ENCODE results near the gene MYO1A. TPM values are rescaled to one million over a fixed set of nuclear protein-coding genes. Genes with fewer than 3 reads are reported as not detected.

MYO1A gene
- total and polyA plus RNA-seq, 2 of the 13 experiments (the other 11 are each of a cell fraction or from before 2014, with no cell fraction given), result 5.3 to 6.0 TPM

GRCh38 chr12:57001448-57001906, 48.5 kb downstream of the MYO1A start (continued):
- TF ChIP-seq IRF9 (CRISPR knock-in tag; IDR thresholded peaks at IDR 0.05; ENCODE audit: borderline replicate concordance), result peak; percentile 72; the same call in 1 of the 2 replicates
- TF ChIP-seq YEATS4 (CRISPR knock-in tag; IDR thresholded peaks at IDR 0.05; ENCODE audit: borderline replicate concordance), result peak; percentile 58; the same call in 1 of the 2 replicates
- no peak for TF ChIP-seq ZUFSP (CRISPR knock-in tag; IDR thresholded peaks at IDR 0.05; ENCODE audit: borderline replicate concordance)
- TF ChIP-seq STAT6 (CRISPR knock-in tag; IDR thresholded peaks at IDR 0.05; ENCODE audit: borderline replicate concordance), result no peak
- TF ChIP-seq ZNF850 (CRISPR knock-in tag; conservative IDR thresholded peaks at IDR 0.05), result no peak
- peak; percentile 51; the same call in 2 of the 3 replicates for TF ChIP-seq MXI1 (IDR thresholded peaks at IDR 0.05; ENCODE audit: borderline replicate concordance, low read depth, low read length)
- TF ChIP-seq ZSCAN9 (CRISPR knock-in tag; IDR thresholded peaks at IDR 0.05; ENCODE audit: borderline replicate concordance), result no peak; the same call in 1 of the 2 replicates
- no peak for TF ChIP-seq ZMAT3 (CRISPR knock-in tag; conservative IDR thresholded peaks at IDR 0.05)
- peak; percentile 88; the same call in 1 of the 2 replicates for TF ChIP-seq ZNF784 (CRISPR knock-in tag; IDR thresholded peaks at IDR 0.05; ENCODE audit: borderline replicate concordance)
- peak; percentile 50 for TF ChIP-seq YY1 (IDR thresholded peaks at IDR 0.05; ENCODE audit: insufficient read depth, insufficient replicate concordance, low read depth, low read length)
- no peak for TF ChIP-seq CCAR2 (optimal IDR thresholded peaks at IDR 0.05; ENCODE audit: low read depth, low read length)
- peak; percentile 54 for TF ChIP-seq GABPB1 (CRISPR knock-in tag; IDR thresholded peaks at IDR 0.05)
- 0 out of 2 replicates have a peak, but pooled peaks have one; percentile 28 for TF ChIP-seq ZNF225 (CRISPR knock-in tag; IDR thresholded peaks at IDR 0.05)
- no peak for TF ChIP-seq NFYB (CRISPR knock-in tag; IDR thresholded peaks at IDR 0.05)
- no peak for TF ChIP-seq GTF2F1 (IDR thresholded peaks at IDR 0.05; ENCODE audit: low read length)
- TF ChIP-seq FOXM1 (CRISPR knock-in tag; IDR thresholded peaks at IDR 0.05), result no peak

Measured in HepG2 (cell line).